Transverse colon (tissue), 4 donors: ENCODE data around the gene ZBTB5. TPM values are rescaled to one million over a fixed set of nuclear protein-coding genes. Genes with fewer than 3 reads are reported as not detected.
A peak's percentile ranks its signal among the peaks of the same experiment; 100 is the strongest.
"Not testable (repeated sequence)": the region's sequence is repeated elsewhere in the genome, so short reads cannot be mapped to it uniquely, and the experiment has no call there.

Experiments used
- DNase-seq: peaks from one replicate; pipeline ENCODE4 v3.0.0-alpha.2; 2019
- H3K27ac ChIP-seq, 4 donors: fragments of 200-600 bp; sonication (generic); 2 replicates each; pipeline ENCODE4 v1.5.1; 2016 to 2018; ENCODE audit warnings: inconsistent platforms in 4 of 4
- H3K27me3 ChIP-seq: fragments of 200-600 bp; sonication (generic); 2 replicates; pipeline ENCODE4 v1.5.1; 2017; ENCODE audit warnings: inconsistent platforms
- H3K36me3 ChIP-seq, 4 donors: fragments of 200-600 bp; sonication (generic); 2 replicates each; pipeline ENCODE4 v1.5.1; 2017 to 2019; ENCODE audit warnings: inconsistent platforms in 4 of 4
- H3K4me1 ChIP-seq, 4 donors: fragments of 200-600 bp; sonication (generic); 2 replicates each; pipeline ENCODE4 v1.5.1; 2017 to 2020; ENCODE audit warnings: inconsistent platforms in 4 of 4
- H3K4me3 ChIP-seq, 4 donors: fragments of 200-600 bp; sonication (generic); 1 replicate in 1 of 4; 2 replicates in 3 of 4; pipeline versions ENCODE4 v1.5.1 to v1.6.1; 2017 to 2019; ENCODE audit warnings: inconsistent platforms in 4 of 4
- H3K9me3 ChIP-seq, 2 donors: fragments of 200-600 bp; sonication (generic); 2 replicates each; pipeline ENCODE4 v1.5.1; 2017 to 2019; ENCODE audit warnings: inconsistent platforms in 2 of 2
- CTCF ChIP-seq, 5 experiments: fragments of 200-600 bp in 3 of 5; fragments of 450-650 bp in 2 of 5; sonication (generic) in 3 of 5; IDR thresholded peaks; 1 replicate in 2 of 5; 2 replicates in 3 of 5; pipeline ENCODE4 v1.5.1; 2016 to 2017; ENCODE audit warnings: antibody characterized with exemption in 5 of 5, inconsistent platforms in 3 of 5, mild to moderate bottlenecking in 2 of 5, moderate library complexity in 1 of 5
- EP300 ChIP-seq: sonication (generic); formaldehyde crosslinking; IDR thresholded peaks from one replicate; pipeline ENCODE4 v1.6.1; 2017; ENCODE audit warnings: antibody characterized with exemption, low read depth
- POLR2A ChIP-seq: fragments of 450-650 bp; IDR thresholded peaks from one replicate; pipeline ENCODE4 v1.6.1; 2016; ENCODE audit warnings: antibody characterized with exemption, mild to moderate bottlenecking, moderate library complexity
- POLR2AphosphoS5 ChIP-seq, 3 donors: sonication (generic); formaldehyde crosslinking; IDR thresholded peaks; one replicate each; pipeline ENCODE4 v1.6.1; 2016; ENCODE audit warnings: antibody characterized with exemption in 3 of 3
- WGBS, 2 donors: methylation state at CpG; one replicate each; pipeline ENCODE4 v1.1.5; 2018; ENCODE audit warnings: low coverage in 1 of 2; 5-methylcytosine and 5-hydroxymethylcytosine counted together
- in situ Hi-C, 4 donors: fragments of 200-750 bp; cut with MboI; loops; one replicate each; pipeline versions ENCODE4 v1.15.0 to v1.15.1; 2017; ENCODE audit warnings: low sequenced_read_pairs in 3 of 4, low pct_ligation_motif_present in 1 of 4, low pct_unique_long_range_greater_than_20kb in 1 of 4
- intact Hi-C: fragments of 100-400 bp; cut with DNase I; formaldehyde crosslinking; loops from one replicate; pipeline ENCODE4 v1.15.1; 2023; ENCODE audit warnings: low total_unique reads
- total RNA-seq, 4 donors: library from RNA; depleted of rRNA; stranded (reverse); fragments of >200 nt; gene quantifications; one replicate each; pipeline ENCODE4 v1.1.0, GENCODE V29; 2016

The ZBTB5 gene
- total RNA-seq, 4 donors from 2014 or later, result 3.2 to 14.6 (median 12.8) TPM

DNA sequence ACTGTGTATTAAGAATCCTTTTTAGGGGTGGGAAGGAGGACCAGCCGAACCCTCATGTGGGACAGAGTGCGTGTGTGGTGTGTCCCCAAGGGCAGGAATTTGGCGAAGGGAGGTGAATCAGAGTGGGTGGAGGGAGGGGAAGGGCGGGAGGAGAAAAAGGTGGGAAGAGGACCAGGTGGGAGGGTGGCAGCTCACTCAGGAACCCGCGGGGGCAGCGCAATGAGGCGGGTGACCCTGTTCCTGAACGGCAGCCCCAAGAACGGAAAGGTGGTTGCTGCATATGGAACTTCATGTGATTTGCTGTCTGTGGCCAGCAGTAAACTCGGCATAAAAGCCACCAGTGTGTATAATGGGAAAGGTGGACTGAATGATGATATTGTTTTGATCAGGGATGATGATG, 11.7 kb upstream of the ZBTB5 start:
- 69 to 83% methylated on average over 8 to 11 of the region's 11 CpGs for WGBS, 2 donors
- no peak for DNase-seq
- Histone ChIP-seq H3K9me3 (peaks cover 7% of the 10 kb centered on the region in 2 donors), H3K4me3 (no peak overlapping the region), H3K27me3 (no peaks in the 10 kb centered on the region), H3K27ac (no peak overlapping the region), H3K4me1 (peaks cover 0 to 9% (median 2%) of the 10 kb centered on the region in 4 donors), H3K36me3 (no peaks in the 10 kb centered on the region)
- in situ Hi-C loops (loop anchor here in 1 of 4 donors (25.0 kb wide), 1 partner anchor 435 kb away; the partner anchor contains the start of gene SLC25A51), intact Hi-C loops (no loop called here)
- no peak for TF ChIP-seq POLR2A
- no peak for TF ChIP-seq POLR2AphosphoS5 (IDR thresholded peaks at IDR 0.05)

DNA sequence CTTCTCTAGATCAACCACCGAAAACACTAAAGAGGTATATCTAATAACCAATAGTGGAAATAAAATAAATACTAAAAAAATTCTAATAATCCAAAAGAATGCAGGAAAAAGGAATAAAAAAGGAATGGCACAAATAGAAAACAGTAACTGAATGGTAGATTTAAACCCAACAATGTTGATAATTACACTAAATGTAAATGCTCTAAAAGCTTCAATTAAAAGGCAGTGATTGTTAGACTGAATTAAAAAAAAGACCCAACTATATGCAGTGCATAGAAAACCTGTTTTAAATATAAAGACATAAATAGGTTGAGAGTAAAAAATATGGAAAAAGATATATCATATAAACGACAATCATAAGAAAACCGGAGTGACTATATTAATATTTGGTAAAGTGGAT, 9.2 kb upstream of the ZBTB5 start:
- intact Hi-C loops, result no loop called here
- Histone ChIP-seq H3K9me3 (peaks cover 7% of the 10 kb centered on the region in 2 donors), H3K27me3 (no peaks in the 10 kb centered on the region), H3K27ac (no peak overlapping the region), H3K4me1 (peaks cover 0 to 12% (median 2%) of the 10 kb centered on the region in 4 donors), H3K4me3 (no peak overlapping the region), H3K36me3 (no peaks in the 10 kb centered on the region)
- 92 to 96% methylated on average over 3 of the region's 3 CpGs for WGBS, 2 donors
- TF ChIP-seq POLR2A, result no peak
- no peak for TF ChIP-seq POLR2AphosphoS5 (IDR thresholded peaks at IDR 0.05)
- in situ Hi-C loops, result loop anchor here in 1 of 4 donors (25.0 kb wide), 2 partner anchors 313 to 588 kb away; partner anchors contain the start of genes EXOSC3 and SHB
- no peak for DNase-seq

DNA sequence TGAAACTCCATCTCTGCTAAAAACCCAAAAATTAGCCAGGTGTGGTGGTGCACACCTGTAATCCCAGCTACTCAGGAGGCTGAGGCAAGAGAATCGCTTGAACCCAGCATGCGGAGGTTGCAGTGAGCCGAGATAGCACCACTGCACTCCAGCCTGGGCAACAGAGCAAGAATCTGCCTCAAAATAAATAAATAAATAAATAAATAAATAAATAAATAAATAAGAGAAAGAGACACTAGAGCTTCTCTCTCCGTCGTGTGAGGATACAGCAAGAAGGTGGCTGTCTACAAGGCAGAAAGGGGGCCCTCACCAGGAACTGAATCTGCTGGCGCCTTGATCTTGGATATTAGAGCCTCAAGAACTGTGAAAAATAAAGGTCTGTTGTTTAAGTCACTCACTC, 8.7 kb upstream of the ZBTB5 start:
- intact Hi-C loops, H3K27ac ChIP-seq, H3K9me3 ChIP-seq, H3K27me3 ChIP-seq, H3K4me3 ChIP-seq, DNase-seq, H3K36me3 ChIP-seq: not testable (repeated sequence)
- WGBS, 2 donors, result 33 to 63% methylated on average over 3 to 6 of the region's 6 CpGs
- peaks cover 0 to 12% (median 2%) of the 10 kb centered on the region in 4 donors for H3K4me1 ChIP-seq
- in situ Hi-C loops, result loop anchor here in 1 of 4 donors (25.0 kb wide), 2 partner anchors 313 to 588 kb away; partner anchors contain the start of genes EXOSC3 and SHB

- H3K4me1 ChIP-seq, result peaks cover 0 to 12% (median 2%) of the 10 kb centered on the region in 4 donors
- WGBS, 2 donors, result 6 to 16% methylated on average over 5 to 7 of the region's 7 CpGs
- DNase-seq, result no peak
- intact Hi-C loops (no loop called here), in situ Hi-C loops (loop anchor here in 1 of 4 donors (25.0 kb wide), 2 partner anchors 315 to 590 kb away; partner anchors contain the start of genes EXOSC3 and SHB)
- peak overlapping the region in 3 of 4 donors; percentile 13 to 47 (median 23) for H3K4me3 ChIP-seq
- no peaks in the 10 kb centered on the region for H3K27me3 ChIP-seq
- peak overlapping the region; percentile 66 to 79 (median 72) for H3K27ac ChIP-seq
- no peak for TF ChIP-seq POLR2AphosphoS5 (IDR thresholded peaks at IDR 0.05)
- no peak for TF ChIP-seq POLR2A
- TF ChIP-seq EP300, result no peak
- no peak for TF ChIP-seq CTCF (IDR thresholded peaks at IDR 0.05)
- no peaks in the 10 kb centered on the region for H3K36me3 ChIP-seq
- H3K9me3 ChIP-seq, result peaks cover 7% of the 10 kb centered on the region in 2 donors
Measured at GRCh38 chr9:37471942-37472684, 6.9 kb upstream of the ZBTB5 start.

DNA sequence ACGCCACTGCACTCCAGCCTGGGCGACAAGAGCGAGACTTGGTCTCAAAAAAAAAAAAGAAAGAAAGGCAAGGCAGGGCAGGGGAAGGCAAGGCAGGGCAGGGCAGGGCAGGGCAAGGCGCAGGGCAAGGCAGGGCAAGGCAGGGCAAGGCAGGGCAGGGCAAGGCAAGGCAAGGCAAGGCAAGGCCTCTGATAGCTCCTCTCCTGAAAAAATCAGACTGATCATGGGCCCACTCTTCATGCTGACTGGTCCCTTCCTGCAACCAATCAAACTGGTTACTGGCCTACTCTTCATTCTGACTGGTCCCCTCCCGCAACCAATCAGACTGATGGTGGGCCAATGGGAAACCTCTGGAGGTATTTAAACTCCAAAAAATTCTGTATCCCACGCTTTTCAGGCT, 3.4 kb upstream of the ZBTB5 start:
- no peak for TF ChIP-seq POLR2AphosphoS5 (IDR thresholded peaks at IDR 0.05)
- no peak for TF ChIP-seq EP300
- no peaks in the 10 kb centered on the region for H3K9me3 ChIP-seq
- H3K27ac ChIP-seq, result no peak overlapping the region
- DNase-seq, result no peak
- no peaks in the 10 kb centered on the region for H3K27me3 ChIP-seq
- peaks cover 8 to 26% (median 18%) of the 10 kb centered on the region in 4 donors for H3K4me1 ChIP-seq
- no peak overlapping the region for H3K4me3 ChIP-seq
- WGBS, 2 donors, result 93 to 94% methylated on average over 3 to 5 of the region's 6 CpGs
- H3K36me3 ChIP-seq, result no peaks in the 10 kb centered on the region
- intact Hi-C loops, result no loop called here
- in situ Hi-C loops, result loop anchor here in 2 of 4 donors (10.0 to 25.0 kb wide), 3 partner anchors 126 to 594 kb away; partner anchors contain the start of genes EXOSC3 (in 1 of the 2), SHB (in 1 of the 2) and TOMM5 (in 1 of the 2)

DNA sequence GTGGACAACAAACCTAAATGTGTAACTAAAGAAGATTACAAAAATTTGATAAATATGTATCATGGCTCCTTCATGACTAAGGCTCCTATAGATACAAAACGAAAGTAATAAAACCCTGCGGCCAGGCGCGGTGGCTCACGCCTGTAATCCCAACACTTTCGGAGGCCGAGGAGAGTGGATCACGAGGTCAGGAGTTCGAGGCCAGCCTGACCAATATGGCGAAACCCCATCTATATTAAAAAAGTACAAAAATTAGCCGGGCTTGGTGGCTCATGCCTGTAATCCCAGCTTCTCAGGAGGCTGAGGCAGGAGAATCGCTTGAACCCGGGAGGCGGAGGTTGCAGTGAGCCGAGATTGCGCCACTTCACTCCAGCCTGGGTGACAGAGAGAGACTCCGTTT, 2.3 kb upstream of the ZBTB5 start:
- H3K4me1 ChIP-seq, result peaks cover 14 to 33% (median 27%) of the 10 kb centered on the region in 4 donors
- H3K9me3 ChIP-seq, H3K27me3 ChIP-seq, H3K36me3 ChIP-seq, intact Hi-C loops: not testable (repeated sequence)
- peak; percentile 60 for DNase-seq
- in situ Hi-C loops, result loop anchor here in 2 of 4 donors (10.0 to 25.0 kb wide), 3 partner anchors 127 to 595 kb away; partner anchors contain the start of genes EXOSC3 (in 1 of the 2), SHB (in 1 of the 2) and TOMM5 (in 1 of the 2)
- WGBS, 2 donors, result 84 to 85% methylated on average over 13 to 17 of the region's 17 CpGs
- peak overlapping the region in 1 of 4 donors; percentile 69 for H3K4me3 ChIP-seq
- H3K27ac ChIP-seq, result peak overlapping the region; percentile 94 to 99 (median 98)
